ENCODE results near the gene CNIH3.

Gene CNIH3

GRCh38 chr1:224749916-224750315 lies 133.8 kb downstream of the CNIH3 start:
- FAIRE-seq: no peak

- FAIRE-seq: no peak
These were observed 135.7 kb downstream of the CNIH3 start for GRCh38 chr1:224751624-224752311.

GRCh38 chr1:224753491-224753890 lies 137.4 kb downstream of the CNIH3 start:
- no peak for FAIRE-seq

- FAIRE-seq: no peak
These were observed 139.5 kb downstream of the CNIH3 start for GRCh38 chr1:224755586-224755985.

- FAIRE-seq: no peak
These were observed 141.4 kb downstream of the CNIH3 start for GRCh38 chr1:224757508-224757907.

DNA sequence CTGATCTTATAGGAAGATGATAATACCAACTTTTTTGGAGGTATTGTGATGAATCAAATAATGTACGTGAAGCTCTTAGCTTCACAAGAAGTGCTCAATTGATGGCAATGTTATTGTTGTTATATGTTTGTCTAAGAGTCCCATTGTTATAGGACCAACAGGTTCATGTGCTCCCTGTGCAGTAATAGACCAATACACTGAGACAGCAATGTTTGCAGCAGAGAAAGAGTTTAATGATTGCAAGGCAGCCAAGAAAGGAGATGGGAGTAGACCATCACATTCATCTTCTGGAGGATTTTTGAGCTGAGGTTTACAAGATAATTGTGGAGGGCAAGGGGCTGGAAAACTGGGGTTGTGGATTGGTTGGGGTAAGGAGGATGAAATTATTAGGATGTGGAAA lies 143.0 kb downstream of the CNIH3 start:
- FAIRE-seq: no peak

DNA sequence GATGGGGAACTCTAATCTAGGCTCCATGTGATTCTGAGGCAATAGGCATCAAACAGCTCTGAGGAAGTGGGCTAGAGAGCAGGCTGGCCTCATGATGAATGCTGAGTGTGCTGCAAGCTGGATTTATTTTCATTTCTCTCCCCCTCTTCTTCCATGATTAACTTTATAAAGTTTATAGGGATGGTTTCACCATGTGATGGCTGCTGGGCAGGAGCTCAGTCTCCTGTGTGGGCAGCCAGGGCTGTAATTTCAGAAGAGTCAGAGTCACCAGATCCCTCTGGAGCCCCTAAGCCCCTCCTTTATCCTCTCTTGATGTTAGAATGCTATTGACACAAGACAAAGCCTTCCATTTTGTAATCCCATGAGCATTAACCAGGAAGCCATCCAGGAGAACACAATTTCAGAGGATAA lies 143.6 kb downstream of the CNIH3 start:
- no peak for FAIRE-seq

DNA sequence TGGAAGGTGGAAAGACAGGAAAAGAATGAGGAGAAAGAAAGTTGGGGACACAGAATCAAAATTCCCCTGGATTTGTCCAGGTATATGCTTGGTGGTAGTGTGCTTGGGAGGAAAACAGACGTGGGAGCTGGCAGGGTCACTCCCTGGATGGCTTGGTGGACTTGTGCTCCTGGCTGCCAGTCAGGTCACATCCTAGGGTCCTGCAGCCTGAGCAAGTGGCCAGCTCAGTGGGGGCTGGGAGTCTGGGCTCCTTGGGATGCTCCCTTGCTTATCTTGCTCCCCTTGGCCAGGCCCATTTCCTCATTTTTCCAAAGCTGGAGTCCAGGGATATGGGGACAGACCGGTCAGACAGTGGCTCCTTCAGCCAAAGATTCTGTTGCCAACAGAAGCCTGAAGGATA lies 144.0 kb downstream of the CNIH3 start:
- no peak for FAIRE-seq

- FAIRE-seq: no peak
These were observed 145.1 kb downstream of the CNIH3 start for GRCh38 chr1:224761245-224761644.

- FAIRE-seq: no peak
These were observed 145.9 kb downstream of the CNIH3 start for GRCh38 chr1:224762046-224762445.

DNA sequence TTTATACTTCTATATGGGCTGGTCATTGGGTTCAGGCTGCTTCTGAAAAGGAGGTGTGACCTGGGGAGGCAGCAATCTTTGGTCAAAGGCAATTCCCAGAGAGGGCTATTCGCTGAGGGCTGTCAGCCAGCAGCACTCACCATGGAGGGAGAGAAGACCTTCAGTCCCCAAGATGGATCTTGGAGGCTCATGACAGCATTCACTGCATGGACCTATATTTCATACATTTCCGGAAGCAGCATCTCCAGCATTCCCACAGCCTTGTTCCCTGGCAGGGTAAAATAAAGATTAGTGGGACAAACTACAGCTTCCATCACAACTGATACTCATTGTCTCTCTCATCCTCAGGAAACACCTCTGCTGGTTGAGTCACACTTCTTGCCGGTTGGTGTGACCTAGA lies 146.6 kb downstream of the CNIH3 start:
- FAIRE-seq: no peak

- FAIRE-seq: no peak
These were observed 147.1 kb downstream of the CNIH3 start for GRCh38 chr1:224763126-224763775.

DNA sequence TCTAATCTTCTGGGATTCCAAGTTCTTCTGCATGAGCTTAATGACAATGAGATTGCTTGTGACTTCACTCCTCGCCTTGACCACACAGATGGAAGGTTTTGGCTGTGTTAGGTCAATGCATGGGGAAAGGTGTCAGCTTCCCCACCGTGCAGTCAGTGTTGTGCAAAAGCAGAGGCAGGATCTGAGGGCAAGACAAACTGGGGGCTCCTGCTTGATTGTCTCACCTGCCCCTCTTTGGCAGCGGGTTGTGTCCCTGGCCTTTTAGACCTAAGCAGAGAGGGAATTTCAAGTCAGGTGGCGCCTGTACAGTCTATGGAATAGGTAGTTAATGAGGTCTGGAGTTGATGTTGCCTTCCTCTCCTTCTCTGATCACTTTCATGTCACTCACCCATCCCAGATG lies 150.1 kb downstream of the CNIH3 start:
- FAIRE-seq: no peak

DNA sequence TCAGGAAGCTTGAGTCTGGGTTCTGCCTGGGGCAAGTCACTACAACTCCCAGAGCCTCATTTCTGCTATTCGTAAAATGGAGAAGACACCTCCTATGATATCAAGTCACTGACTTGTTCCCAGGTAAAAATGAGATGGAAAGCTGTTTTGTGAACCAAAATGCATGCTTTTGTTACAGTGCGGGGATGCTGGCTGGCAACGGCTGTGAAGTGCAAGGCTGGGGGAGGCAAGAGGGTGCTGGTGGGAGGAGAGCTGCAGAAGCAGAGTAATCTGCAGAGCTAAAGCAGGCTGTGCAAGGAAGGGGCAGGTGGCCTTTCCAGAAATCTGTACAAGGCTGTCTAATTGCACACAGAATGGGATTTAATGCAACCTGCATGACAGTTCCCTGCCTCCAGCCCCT lies 150.9 kb downstream of the CNIH3 start:
- FAIRE-seq: no peak

- no peak for FAIRE-seq
These were observed 151.6 kb downstream of the CNIH3 start for GRCh38 chr1:224767676-224768075.

DNA sequence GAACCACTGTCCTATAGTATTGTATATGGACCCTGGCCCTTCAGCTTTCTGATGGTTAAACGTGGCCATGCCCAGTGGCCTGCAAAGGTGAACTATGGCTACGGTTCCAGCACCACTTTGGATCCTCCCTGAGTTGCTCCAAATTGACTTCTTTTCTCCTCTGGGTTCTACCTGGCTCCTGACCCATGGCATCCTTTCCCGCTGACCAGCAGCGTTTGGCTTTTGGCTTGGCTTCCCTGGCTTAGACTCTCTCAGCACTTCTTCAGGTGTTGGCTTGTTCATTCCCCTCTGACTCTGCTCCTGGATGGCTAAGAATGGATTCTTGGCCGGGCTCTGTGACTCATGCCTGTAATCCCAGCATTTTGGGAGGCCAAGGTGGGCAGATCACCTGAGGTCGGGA lies 152.9 kb downstream of the CNIH3 start:
- no peak for FAIRE-seq

DNA sequence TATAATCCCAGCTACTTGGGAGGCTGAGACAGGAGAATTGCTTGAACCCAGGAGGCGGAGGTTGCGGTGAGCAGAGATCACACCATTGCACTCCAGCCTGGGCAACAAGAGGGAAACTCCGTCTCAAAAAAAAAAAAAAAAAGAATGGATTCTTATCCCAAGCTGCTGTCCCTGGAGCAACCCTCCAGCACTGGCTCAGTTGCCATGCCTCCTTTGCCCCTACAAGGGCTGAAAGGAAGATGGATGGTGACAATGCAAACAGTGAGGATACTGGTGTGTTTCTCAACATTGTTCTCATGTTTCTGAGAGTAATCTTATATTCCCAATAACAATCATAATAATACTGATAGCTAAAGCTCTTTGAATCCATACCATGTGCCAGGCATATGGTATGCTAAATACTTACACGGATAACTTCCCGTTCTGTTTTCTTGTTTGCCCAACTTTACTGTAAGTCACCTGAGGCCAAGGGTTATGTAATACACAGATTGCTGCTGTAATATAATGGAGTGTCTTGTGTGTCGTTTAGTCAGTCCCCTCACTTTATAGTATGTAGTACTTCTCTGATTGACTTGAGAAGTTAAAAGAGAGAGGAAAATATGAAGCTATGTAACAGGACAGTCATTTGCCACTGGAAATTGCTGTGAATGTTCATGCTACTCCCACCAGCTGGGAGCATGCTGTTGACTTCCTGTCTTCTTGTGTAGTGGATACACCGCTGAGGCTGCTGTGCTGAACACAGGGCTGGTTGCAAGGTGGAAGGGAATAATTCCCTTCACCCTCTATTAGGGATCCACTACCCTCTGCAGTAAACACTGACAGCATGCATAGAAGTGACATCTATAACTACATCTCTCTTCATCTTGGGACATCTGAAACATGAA lies 153.6 kb downstream of the CNIH3 start:
- no peak for FAIRE-seq

GRCh38 chr1:224770336-224770693 lies 154.2 kb downstream of the CNIH3 start:
- FAIRE-seq: no peak

DNA sequence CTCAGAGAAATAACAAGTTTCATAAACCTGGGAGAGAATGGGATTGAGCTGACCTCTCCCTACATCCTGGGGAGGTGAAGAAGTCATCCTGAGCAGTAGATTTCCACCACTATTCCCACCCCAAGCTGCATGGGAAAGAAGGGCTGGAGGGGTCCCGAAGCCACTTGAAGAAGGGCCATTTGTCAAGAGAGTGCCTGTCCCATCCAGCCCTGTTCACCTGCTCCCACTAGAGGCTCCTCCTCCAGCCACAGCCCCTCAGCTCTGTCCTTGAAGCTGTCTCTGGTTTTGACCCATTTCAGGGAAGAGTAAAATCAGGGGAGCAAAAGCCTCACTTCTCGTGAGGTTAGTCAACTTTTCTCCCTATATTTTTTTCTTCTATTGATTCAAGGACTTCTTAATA lies 157.5 kb downstream of the CNIH3 start:
- no peak for FAIRE-seq

GRCh38 chr1:224774378-224774777 lies 158.3 kb downstream of the CNIH3 start:
- no peak for FAIRE-seq

- FAIRE-seq: no peak
These were observed 161.1 kb downstream of the CNIH3 start for GRCh38 chr1:224777180-224777579.

- no peak for FAIRE-seq
These were observed 163.4 kb downstream of the CNIH3 start for GRCh38 chr1:224779536-224779935.

DNA sequence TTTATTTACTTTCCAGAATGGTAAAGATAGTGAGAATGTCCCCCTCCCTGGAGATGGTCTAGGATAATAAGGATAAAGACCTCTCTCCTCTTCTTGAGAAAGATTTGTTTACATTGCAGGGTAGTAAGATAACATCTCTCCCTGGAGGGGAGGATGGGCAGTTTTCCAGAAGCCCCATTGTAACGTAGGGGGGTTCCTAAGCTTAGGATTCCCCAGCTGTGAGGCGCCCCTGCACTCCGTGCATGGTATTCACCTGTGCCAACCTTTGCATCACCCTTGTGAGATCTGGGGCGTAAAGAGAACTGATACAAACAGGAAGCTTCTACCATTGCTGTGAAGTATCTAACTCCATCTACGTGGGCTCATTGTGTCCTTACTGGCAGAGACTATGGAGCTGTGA lies 164.6 kb downstream of the CNIH3 start:
- FAIRE-seq: no peak

DNA sequence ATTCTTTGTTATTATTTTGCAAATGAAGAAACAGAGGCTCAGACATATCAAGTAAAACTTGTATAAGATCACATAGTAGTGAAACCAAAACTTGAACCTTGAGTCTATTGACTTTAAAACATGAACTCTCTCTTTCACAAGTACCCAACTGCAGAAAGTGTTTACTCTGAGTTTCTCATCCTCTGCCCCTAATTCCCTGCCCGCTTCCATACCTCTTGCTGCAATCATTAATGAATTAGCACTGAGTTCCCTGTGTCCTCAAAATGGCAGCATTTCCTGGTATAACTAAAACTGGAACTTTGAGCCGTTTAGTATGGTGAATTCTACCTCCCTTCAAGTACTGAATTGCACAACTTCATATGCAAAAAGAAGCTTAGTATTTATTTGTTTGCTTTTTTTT lies 165.7 kb downstream of the CNIH3 start:
- no peak for FAIRE-seq
